ENCODE measurements around the gene KLHL6. TPM values are rescaled to one million over a fixed set of nuclear protein-coding genes. Genes with fewer than 3 reads are reported as not detected.

Gene KLHL6
- total RNA-seq, 1 donor from 2014 or later = 0.11 TPM

DNA sequence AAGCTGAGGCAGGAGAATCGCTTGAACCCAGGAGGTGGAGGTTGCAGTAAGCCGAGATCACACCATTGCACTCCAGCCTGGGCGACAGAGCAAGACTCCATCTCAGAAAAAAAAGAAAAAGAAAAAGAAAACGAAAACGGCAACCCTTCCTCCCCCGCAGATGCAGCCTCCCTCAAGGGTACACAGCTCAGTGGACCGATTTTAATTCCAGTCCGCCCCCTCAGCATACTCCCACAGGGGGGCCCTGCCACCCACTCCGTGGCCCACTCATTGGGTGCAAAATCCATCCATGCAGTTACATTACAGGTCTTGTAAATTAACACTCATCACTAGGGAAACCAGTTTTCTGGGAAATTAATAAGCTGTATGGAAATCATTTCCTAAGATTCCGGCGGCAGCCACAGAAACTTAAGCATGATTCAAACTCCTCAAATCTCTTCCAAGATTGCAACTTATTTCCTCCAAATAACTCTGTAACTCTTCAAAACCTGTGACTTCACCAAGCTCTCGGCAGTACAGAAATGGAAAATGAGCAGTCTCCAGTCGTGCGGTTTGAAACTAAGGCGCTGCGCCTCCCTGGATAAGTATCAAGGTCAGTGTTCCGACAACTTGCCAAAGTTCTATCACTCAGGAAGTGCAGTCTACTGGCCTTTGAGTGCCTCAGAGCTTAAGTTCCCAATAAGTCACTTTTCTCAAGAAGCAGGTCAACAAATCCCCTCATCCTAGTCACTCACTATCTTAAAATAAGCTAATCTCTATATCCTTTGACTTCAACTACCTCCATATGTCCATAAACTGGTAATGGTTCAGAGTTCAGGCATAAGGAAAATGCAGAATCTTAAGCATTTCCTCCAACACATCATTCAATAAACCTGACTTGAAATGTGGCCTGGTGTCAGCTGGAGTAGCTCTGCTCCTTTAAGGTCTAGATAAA lies 24.7 kb upstream of the KLHL6 start:
- Histone ChIP-seq H3K4me2 (ENCODE audit: low read length) (no peak overlapping the region), H3K9me3 (ENCODE audit: insufficient read depth, low read depth, low read length) (no peaks in the 10 kb centered on the region), H3K4me1 (ENCODE audit: insufficient read depth, low read length) (no peaks in the 10 kb centered on the region), H3K36me3 (ENCODE audit: insufficient read depth, low read length) (no peaks in the 10 kb centered on the region), H3K4me3 (ENCODE audit: insufficient read depth, low read depth, low read length) (no peak overlapping the region), H2AFZ (ENCODE audit: low read depth, low read length) (no peak overlapping the region), H3K27me3 (ENCODE audit: insufficient read depth, low read length) (peaks cover 23% of the 10 kb centered on the region), H3K9ac (ENCODE audit: low read length) (no peak overlapping the region), H4K20me1 (ENCODE audit: insufficient read depth, low read length) (no peaks in the 10 kb centered on the region), H3K27ac (ENCODE audit: low read depth, low read length) (no peak overlapping the region), H3K79me2 (ENCODE audit: insufficient read depth, low read length) (no peaks in the 10 kb centered on the region)
- Mint-ChIP-seq H3K36me3 (ENCODE audit: low read depth, unreplicated experiment) (no peaks in the 10 kb centered on the region), H3K27ac (ENCODE audit: unreplicated experiment) (no peak overlapping the region), H3K4me3 (ENCODE audit: unreplicated experiment) (no peak overlapping the region), H3K4me1 (ENCODE audit: low read depth, unreplicated experiment) (peaks cover 10% of the 10 kb centered on the region), H3K9me3 (ENCODE audit: unreplicated experiment) (peaks cover 8% of the 10 kb centered on the region), H3K27me3 (ENCODE audit: low read depth, unreplicated experiment) (peaks cover 17% of the 10 kb centered on the region)
- TF ChIP-seq EZH2 (IDR thresholded peaks at IDR 0.05; ENCODE audit: insufficient read depth, low read length) = no peak
- DNase-seq (ENCODE audit: low read depth) = no peak
- FAIRE-seq = no peak

DNA sequence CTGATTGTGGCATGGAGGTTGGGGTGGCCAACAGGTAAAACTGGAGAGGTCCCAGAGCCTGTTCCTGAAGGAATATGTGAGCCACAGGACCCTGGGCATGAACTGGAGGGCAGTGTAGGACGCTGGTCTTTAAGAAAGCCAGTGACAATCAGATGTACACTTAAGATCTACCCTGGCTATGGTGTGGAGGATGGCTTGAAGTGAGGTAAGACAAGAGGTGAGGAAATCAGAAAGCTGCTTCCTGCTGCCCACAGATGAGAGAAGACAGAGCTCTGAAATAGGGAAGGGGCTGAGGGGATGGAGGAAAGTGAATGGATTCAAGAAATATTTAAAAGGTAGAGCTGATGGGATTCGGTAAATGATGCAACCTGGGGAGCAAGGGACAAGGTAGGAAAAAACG lies 22.7 kb upstream of the KLHL6 start:
- peaks cover 23% of the 10 kb centered on the region for H3K27me3 ChIP-seq (ENCODE audit: insufficient read depth, low read length)
- Mint-ChIP-seq H3K9me3 (ENCODE audit: unreplicated experiment) (peaks cover 8% of the 10 kb centered on the region), H3K4me1 (ENCODE audit: low read depth, unreplicated experiment) (peaks cover 1% of the 10 kb centered on the region), H3K4me3 (ENCODE audit: unreplicated experiment) (no peak overlapping the region), H3K27ac (ENCODE audit: unreplicated experiment) (no peak overlapping the region), H3K36me3 (ENCODE audit: low read depth, unreplicated experiment) (no peaks in the 10 kb centered on the region), H3K27me3 (ENCODE audit: low read depth, unreplicated experiment) (peaks cover 17% of the 10 kb centered on the region)
- no peaks in the 10 kb centered on the region for H3K36me3 ChIP-seq (ENCODE audit: insufficient read depth, low read length)
- no peak overlapping the region for H2AFZ ChIP-seq (ENCODE audit: low read depth, low read length)
- no peaks in the 10 kb centered on the region for H3K79me2 ChIP-seq (ENCODE audit: insufficient read depth, low read length)
- H3K4me2 ChIP-seq (ENCODE audit: low read length) = no peak overlapping the region
- no peak overlapping the region for H3K27ac ChIP-seq (ENCODE audit: low read depth, low read length)
- H3K9me3 ChIP-seq (ENCODE audit: insufficient read depth, low read depth, low read length) = no peaks in the 10 kb centered on the region
- H4K20me1 ChIP-seq (ENCODE audit: insufficient read depth, low read length) = no peaks in the 10 kb centered on the region
- H3K9ac ChIP-seq (ENCODE audit: low read length) = no peak overlapping the region
- no peaks in the 10 kb centered on the region for H3K4me1 ChIP-seq (ENCODE audit: insufficient read depth, low read length)
- DNase-seq (ENCODE audit: low read depth) (no peak), FAIRE-seq (no peak)
- no peak for TF ChIP-seq EZH2 (IDR thresholded peaks at IDR 0.05; ENCODE audit: insufficient read depth, low read length)
- TF ChIP-seq, protein P1, sequence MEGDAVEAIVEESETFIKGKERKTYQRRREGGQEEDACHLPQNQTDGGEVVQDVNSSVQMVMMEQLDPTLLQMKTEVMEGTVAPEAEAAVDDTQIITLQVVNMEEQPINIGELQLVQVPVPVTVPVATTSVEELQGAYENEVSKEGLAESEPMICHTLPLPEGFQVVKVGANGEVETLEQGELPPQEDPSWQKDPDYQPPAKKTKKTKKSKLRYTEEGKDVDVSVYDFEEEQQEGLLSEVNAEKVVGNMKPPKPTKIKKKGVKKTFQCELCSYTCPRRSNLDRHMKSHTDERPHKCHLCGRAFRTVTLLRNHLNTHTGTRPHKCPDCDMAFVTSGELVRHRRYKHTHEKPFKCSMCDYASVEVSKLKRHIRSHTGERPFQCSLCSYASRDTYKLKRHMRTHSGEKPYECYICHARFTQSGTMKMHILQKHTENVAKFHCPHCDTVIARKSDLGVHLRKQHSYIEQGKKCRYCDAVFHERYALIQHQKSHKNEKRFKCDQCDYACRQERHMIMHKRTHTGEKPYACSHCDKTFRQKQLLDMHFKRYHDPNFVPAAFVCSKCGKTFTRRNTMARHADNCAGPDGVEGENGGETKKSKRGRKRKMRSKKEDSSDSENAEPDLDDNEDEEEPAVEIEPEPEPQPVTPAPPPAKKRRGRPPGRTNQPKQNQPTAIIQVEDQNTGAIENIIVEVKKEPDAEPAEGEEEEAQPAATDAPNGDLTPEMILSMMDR (IDR thresholded peaks at IDR 0.05; ENCODE audit: insufficient read depth, low read depth, low read length) = no peak
- H3K4me3 ChIP-seq (ENCODE audit: insufficient read depth, low read depth, low read length) = no peak overlapping the region

DNA sequence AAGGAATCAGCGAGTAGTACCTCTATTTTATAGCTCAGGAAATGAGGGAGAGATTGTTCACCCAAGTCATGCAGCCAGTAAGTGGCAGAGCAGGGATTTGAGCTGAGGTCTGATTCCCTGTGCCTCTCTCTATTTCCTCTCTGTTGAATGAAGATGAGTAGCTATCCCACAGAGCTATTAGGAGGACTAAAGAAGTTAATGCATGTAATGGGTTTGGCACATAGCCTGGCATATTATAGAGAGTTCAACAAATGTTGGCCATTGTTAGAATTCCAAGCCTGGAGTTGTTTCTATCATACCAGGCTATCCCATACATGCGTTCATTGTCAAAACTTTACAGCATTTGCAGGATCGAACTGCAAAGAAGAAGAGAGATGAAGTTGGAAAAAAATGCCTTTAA lies 21.8 kb upstream of the KLHL6 start:
- H3K4me3 Mint-ChIP-seq (ENCODE audit: unreplicated experiment) = no peak overlapping the region
- H3K9me3 Mint-ChIP-seq (ENCODE audit: unreplicated experiment) = peaks cover 8% of the 10 kb centered on the region
- Histone ChIP-seq H3K79me2 (ENCODE audit: insufficient read depth, low read length) (no peaks in the 10 kb centered on the region), H3K27me3 (ENCODE audit: insufficient read depth, low read length) (peaks cover 23% of the 10 kb centered on the region), H3K4me1 (ENCODE audit: insufficient read depth, low read length) (no peaks in the 10 kb centered on the region), H3K27ac (ENCODE audit: low read depth, low read length) (no peak overlapping the region), H3K9ac (ENCODE audit: low read length) (no peak overlapping the region), H3K36me3 (ENCODE audit: insufficient read depth, low read length) (no peaks in the 10 kb centered on the region), H2AFZ (ENCODE audit: low read depth, low read length) (no peak overlapping the region), H3K4me2 (ENCODE audit: low read length) (no peak overlapping the region), H3K9me3 (ENCODE audit: insufficient read depth, low read depth, low read length) (no peaks in the 10 kb centered on the region), H3K4me3 (ENCODE audit: insufficient read depth, low read depth, low read length) (no peak overlapping the region), H4K20me1 (ENCODE audit: insufficient read depth, low read length) (no peaks in the 10 kb centered on the region)
- no peak for DNase-seq (ENCODE audit: low read depth)
- no peak overlapping the region for H3K27ac Mint-ChIP-seq (ENCODE audit: unreplicated experiment)
- TF ChIP-seq EZH2 (IDR thresholded peaks at IDR 0.05; ENCODE audit: insufficient read depth, low read length) = no peak
- TF ChIP-seq, protein P1 (IDR thresholded peaks at IDR 0.05; ENCODE audit: insufficient read depth, low read depth, low read length) = no peak
- H3K27me3 Mint-ChIP-seq (ENCODE audit: low read depth, unreplicated experiment) = peaks cover 15% of the 10 kb centered on the region
- no peaks in the 10 kb centered on the region for H3K4me1 Mint-ChIP-seq (ENCODE audit: low read depth, unreplicated experiment)
- no peak for FAIRE-seq
- no peaks in the 10 kb centered on the region for H3K36me3 Mint-ChIP-seq (ENCODE audit: low read depth, unreplicated experiment)

Data from astrocyte (in vitro differentiated cells and primary cell).